Myocyte (in vitro differentiated cells): ENCODE measurements around the gene IFI27. TPM values are rescaled to one million over a fixed set of nuclear protein-coding genes. Genes with fewer than 3 reads are reported as not detected.
"Not testable (repeated sequence)": the region's sequence is repeated elsewhere in the genome, so short reads cannot be mapped to it uniquely, and the experiment has no call there.

ENCODE experiments used
- DNase-seq: peaks from one replicate; pipeline ENCODE4 v3.0.0-alpha.2; 2012; ENCODE audit warnings: low read depth
- total RNA-seq: library from RNA; depleted of rRNA; stranded (reverse); fragments of >200 nt; gene quantifications from 2 replicates; pipeline ENCODE4 v1.2.3, GENCODE V29; 2014

IFI27 gene
- total RNA-seq, 1 donor from 2014 or later = 5.8 TPM

GRCh38 chr14:94145902-94146527, 35.5 kb downstream of the IFI27 start:
- DNase-seq = no peak

- DNase-seq = no peak
Measured at GRCh38 chr14:94152676-94153075, 42.1 kb downstream of the IFI27 start.

- no peak for DNase-seq
Measured at GRCh38 chr14:94153750-94154342, 43.3 kb downstream of the IFI27 start.

GRCh38 chr14:94156143-94156542, 45.6 kb downstream of the IFI27 start:
- DNase-seq = not testable (repeated sequence)

GRCh38 chr14:94157197-94157596, 46.7 kb downstream of the IFI27 start:
- no peak for DNase-seq

DNA sequence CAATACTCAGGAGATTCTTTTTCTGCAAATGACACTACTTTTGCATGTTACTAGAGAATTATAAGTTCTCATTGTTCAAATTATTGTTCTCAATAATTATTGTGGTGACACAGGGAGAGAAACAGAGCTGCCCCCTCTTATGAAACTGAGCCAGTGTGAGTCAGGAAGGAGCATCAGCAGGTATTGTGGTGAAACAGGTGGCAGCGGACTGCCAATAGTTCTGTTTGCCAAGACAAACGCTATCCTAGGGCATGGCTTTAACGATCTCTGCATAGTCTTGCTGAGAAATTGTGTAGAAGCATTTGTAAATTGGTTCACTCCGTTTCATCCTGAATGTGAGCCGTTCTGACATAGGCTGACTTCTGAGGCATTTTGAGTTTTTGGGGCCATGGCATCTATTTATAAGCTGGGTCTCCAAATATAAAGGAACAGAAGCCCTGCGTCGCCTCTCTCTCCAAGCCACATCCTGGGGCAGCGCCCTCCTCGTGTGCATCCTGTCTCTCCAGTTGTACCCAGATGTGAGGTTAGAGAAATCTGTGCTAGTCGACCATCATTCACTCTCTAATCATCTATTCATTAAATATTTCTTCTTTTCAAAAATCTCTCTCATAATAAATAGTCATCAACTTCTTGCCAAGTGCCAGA, 47.8 kb downstream of the IFI27 start:
- no peak for DNase-seq

DNA sequence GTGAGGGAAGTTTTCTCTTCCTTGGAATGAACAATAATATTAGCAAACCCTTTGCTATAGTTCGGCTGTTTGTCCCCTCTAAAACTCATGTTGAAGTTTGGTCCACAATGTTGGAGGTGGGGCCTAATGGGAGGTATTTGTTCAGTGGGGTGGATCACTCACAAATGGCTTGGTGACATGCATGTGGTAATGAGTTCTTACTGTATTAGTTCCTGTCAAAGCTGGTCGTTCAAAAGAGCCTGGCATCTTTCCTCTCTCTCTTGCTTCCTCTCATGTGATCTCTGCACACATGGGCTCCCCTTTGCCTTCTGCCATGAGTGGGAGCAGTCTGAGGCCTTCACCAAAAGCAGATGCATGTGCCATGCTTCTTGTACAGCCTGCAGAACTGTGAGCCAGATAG, 50.5 kb downstream of the IFI27 start:
- DNase-seq = no peak

GRCh38 chr14:94161981-94162380, 51.4 kb downstream of the IFI27 start:
- DNase-seq = no peak

DNA sequence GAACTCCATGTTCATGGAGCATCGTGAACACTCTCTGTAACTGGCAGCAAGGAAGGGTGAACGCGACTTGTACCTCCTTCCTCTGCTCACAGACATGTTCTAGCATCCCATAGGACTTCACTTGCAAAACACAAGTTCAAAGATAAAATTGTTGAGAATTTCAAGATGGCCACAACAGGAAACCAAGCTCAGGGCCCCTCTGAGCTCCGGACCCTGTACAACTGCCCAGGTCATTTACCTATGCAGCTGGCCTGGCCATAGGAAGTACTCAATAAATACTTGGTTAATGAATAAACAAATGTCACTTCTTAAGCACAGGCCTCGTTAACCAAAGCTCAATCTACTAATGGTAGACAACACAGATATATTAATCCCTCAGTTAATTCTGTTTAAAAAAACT, 51.9 kb downstream of the IFI27 start:
- no peak for DNase-seq

GRCh38 chr14:94163796-94164195, 53.3 kb downstream of the IFI27 start:
- no peak for DNase-seq

DNA sequence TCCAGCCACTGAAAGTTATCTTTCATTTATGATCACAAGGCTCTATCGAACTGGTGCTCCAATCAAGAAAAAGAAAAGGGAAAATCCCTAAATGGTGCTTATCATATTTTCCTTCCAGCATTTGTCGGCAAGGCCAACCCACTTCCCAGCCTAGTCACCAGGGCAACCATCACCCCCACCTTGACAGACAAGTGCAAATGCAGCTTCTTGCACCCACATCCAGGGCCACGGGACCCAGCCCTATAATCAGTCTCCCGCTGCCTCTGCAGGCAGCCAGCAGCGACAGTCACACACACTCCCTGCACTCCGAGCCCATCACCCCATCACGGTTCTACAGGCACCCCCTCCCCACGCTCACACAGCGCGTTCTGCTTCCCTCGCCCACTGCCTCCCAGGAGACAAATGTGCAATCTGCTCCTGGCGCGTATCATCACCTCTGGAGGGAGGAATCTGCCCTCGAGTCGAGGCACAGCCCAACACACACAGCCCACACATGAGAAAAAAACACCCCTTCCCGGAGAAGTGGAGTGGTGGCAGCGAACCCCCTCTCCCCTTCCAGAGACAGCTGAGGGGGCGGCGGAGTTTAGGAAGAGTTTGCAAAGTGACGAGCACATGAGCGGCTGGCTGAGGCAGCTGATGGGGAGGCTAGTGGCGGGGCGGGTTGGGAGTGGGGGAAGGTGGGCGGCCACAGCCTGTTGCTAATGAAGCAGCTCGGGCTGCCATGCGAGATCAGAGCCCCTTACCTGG, 54.3 kb downstream of the IFI27 start:
- DNase-seq = peak; percentile 52

DNA sequence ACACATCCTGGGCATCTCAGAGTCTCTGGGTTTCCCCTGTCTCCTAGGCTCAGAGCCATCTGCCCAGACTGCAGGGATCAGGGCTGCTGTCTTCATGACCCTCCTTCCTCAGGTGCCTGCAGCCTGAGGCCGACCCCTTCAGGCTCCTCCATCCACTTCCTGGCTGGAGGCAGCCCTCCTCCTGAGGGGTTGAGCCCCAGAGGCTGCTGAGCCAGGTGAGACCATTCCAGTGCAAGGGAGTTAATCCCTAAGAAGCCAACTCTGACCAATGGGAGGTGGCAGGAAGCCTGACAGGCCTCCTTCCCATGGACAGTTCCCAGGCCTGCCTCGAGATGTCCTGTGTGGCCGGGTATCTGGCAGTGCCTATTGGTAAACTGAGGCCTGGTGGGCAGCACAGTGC, 55.2 kb downstream of the IFI27 start:
- no peak for DNase-seq

Other genes starting within 250 kb of the IFI27 start
- not detected in 2 replicates for gene FAM181A, start 183.4 kb upstream of the IFI27 start, total RNA-seq
- 0.73 and 8.9 TPM in 2 replicates for gene ASB2, start 134.2 kb upstream of the IFI27 start, total RNA-seq
- gene CCDC197, start 113.4 kb upstream of the IFI27 start, total RNA-seq = not detected in 2 replicates
- gene OTUB2, start 84.4 kb upstream of the IFI27 start, total RNA-seq = 0.48 and 1.1 TPM in 2 replicates
- 156 and 161 TPM in 2 replicates for gene DDX24, start 29.5 kb upstream of the IFI27 start, total RNA-seq
- gene IFI27L1, start 29.4 kb upstream of the IFI27 start, total RNA-seq = 5.6 and 10.3 TPM in 2 replicates
- gene IFI27L2, start 18.9 kb downstream of the IFI27 start, total RNA-seq = 34.8 and 42.6 TPM in 2 replicates
- 0.75 and 1.2 TPM in 2 replicates for gene PPP4R4, start 63.6 kb downstream of the IFI27 start, total RNA-seq
- not detected in 2 replicates for gene SERPINA10, start 182.5 kb downstream of the IFI27 start, total RNA-seq
- not detected in 2 replicates for gene SERPINA6, start 212.6 kb downstream of the IFI27 start, total RNA-seq